ENCODE measurements around the gene CD99L2. TPM values are rescaled to one million over a fixed set of nuclear protein-coding genes. Genes with fewer than 3 reads are reported as not detected.
A peak's percentile ranks its signal among the peaks of the same experiment; 100 is the strongest.

The CD99L2 gene
- total RNA-seq, 4 donors from 2014 or later: 56.8 to 88.6 (median 77.6) TPM

DNA sequence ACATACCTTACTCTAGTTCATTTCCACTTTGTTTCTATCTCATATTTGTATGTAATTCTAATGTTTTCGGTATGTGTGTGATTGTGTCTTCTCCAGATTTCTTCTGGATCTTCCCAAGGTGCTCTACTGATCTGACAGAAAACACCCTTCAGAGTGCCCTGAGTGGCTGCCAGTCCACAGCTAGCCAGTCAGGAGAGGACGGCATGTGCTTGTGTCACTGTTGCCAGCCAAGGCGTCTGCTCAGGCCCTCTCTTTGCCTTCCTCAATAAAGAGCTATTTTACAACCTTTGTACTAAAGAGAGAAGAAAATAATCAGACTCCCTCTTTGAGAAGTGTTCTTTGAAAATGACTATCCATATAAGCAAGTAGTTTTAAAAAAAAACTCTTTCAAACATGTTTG, 29.0 kb downstream of the CD99L2 start:
- Histone ChIP-seq H3K9me3 (no peaks in the 10 kb centered on the region), H3K4me1 (peaks cover 0 to 55% (median 0%) of the 10 kb centered on the region in 3 donors), H3K4me3 (no peak overlapping the region), H3K27ac (peak overlapping the region in 2 of 4 donors; percentile 44 to 53), H3K27me3 (no peaks in the 10 kb centered on the region), H3K36me3 (no peaks in the 10 kb centered on the region)
- WGBS, 2 donors (ENCODE audit: low coverage in 1 of 2): 51 to 57% methylated on average over 2 to 3 of the region's 3 CpGs
- ATAC-seq: no peak
- TF ChIP-seq, protein P1, sequence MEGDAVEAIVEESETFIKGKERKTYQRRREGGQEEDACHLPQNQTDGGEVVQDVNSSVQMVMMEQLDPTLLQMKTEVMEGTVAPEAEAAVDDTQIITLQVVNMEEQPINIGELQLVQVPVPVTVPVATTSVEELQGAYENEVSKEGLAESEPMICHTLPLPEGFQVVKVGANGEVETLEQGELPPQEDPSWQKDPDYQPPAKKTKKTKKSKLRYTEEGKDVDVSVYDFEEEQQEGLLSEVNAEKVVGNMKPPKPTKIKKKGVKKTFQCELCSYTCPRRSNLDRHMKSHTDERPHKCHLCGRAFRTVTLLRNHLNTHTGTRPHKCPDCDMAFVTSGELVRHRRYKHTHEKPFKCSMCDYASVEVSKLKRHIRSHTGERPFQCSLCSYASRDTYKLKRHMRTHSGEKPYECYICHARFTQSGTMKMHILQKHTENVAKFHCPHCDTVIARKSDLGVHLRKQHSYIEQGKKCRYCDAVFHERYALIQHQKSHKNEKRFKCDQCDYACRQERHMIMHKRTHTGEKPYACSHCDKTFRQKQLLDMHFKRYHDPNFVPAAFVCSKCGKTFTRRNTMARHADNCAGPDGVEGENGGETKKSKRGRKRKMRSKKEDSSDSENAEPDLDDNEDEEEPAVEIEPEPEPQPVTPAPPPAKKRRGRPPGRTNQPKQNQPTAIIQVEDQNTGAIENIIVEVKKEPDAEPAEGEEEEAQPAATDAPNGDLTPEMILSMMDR (IDR thresholded peaks at IDR 0.05): no peak
- TF ChIP-seq POLR2A (IDR thresholded peaks at IDR 0.05) (no peak), EP300 (IDR thresholded peaks at IDR 0.05) (no peak), POLR2AphosphoS5 (IDR thresholded peaks at IDR 0.05) (no peak)

DNA sequence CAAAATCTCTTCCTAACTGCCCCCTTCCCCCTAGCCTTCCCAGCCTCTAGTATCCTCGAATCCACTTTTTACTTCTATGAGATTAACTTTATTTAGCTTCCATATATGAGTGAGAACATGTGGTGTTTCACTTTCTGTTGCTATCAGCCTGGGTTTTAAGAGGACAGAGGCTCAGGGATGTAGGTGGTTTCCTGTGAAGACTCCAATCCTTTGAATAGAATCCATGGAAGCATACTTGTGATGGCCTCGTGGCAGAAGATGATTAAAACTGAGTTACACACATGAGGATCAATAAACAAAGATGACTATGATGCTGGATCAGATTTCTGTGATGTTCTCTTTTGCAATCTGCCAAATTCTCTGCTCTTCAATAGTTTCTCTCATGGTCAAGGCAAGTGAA, 29.8 kb downstream of the CD99L2 start:
- no peak for ATAC-seq
- 14 to 29% methylated on average over 1 to 2 of the region's 2 CpGs for WGBS, 2 donors (ENCODE audit: low coverage in 1 of 2)
- TF ChIP-seq, protein P1 (IDR thresholded peaks at IDR 0.05): no peak
- no peak for TF ChIP-seq POLR2A (IDR thresholded peaks at IDR 0.05)
- no peak for TF ChIP-seq EP300 (IDR thresholded peaks at IDR 0.05)
- no peak for TF ChIP-seq POLR2AphosphoS5 (IDR thresholded peaks at IDR 0.05)
- peaks cover 0 to 49% (median 0%) of the 10 kb centered on the region in 3 donors for H3K4me1 ChIP-seq
- H3K4me3 ChIP-seq: no peak overlapping the region
- no peaks in the 10 kb centered on the region for H3K27me3 ChIP-seq
- no peaks in the 10 kb centered on the region for H3K36me3 ChIP-seq
- H3K9me3 ChIP-seq: no peaks in the 10 kb centered on the region
- H3K27ac ChIP-seq: peak overlapping the region in 1 of 4 donors; percentile 53

DNA sequence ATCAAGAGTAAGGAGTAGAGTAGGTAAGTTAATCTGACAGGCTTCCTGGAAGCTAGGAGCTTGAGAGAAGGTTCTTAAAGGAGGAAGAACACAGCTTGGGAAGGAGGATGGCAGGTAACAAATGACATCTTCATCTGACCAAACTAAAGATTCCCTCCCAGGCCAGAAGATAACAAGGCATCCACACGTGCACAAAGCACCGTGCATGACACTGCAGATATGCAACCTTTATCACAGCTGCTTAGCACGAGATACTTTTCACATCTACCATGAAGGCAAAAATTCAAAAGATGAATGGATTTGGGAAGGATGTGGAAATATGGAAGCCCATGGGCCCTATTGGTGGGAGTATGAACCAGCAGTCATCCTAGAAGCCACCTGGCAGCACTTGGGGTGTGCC, 34.3 kb downstream of the CD99L2 start:
- Histone ChIP-seq H3K27me3 (no peaks in the 10 kb centered on the region), H3K36me3 (no peaks in the 10 kb centered on the region), H3K4me3 (no peak overlapping the region), H3K9me3 (no peaks in the 10 kb centered on the region), H3K4me1 (peaks cover 0 to 5% (median 0%) of the 10 kb centered on the region in 3 donors), H3K27ac (no peak overlapping the region)
- TF ChIP-seq POLR2A (IDR thresholded peaks at IDR 0.05) (no peak), POLR2AphosphoS5 (IDR thresholded peaks at IDR 0.05) (no peak), EP300 (IDR thresholded peaks at IDR 0.05) (no peak)
- TF ChIP-seq, protein P1 (IDR thresholded peaks at IDR 0.05): no peak
- WGBS, 2 donors (ENCODE audit: low coverage in 1 of 2): 52 to 83% methylated on average over 2 of the region's 3 CpGs
- no peak for ATAC-seq

DNA sequence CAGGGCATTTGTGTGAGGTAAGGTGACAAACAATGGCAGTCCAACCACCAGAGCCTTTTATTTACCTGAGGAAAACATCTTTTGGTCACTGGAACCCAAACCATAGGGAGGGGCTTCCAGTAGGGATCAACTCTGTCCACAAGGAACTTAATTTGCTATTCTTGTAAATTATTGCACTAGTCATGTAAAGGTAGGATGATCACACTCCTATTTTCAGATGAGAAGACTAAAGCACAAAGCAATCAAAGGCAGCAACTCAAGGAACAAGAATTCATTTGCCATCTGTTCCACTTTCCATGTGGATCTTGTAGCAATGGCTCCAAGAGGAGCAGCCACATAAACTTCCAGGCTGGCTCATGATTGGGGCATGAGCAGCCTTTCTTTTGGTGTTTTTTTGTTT, 35.3 kb downstream of the CD99L2 start:
- H3K9me3 ChIP-seq: no peaks in the 10 kb centered on the region
- no peak overlapping the region for H3K27ac ChIP-seq
- no peak for ATAC-seq
- TF ChIP-seq, protein P1 (IDR thresholded peaks at IDR 0.05): no peak
- no peak for TF ChIP-seq EP300 (IDR thresholded peaks at IDR 0.05)
- TF ChIP-seq POLR2AphosphoS5 (IDR thresholded peaks at IDR 0.05): no peak
- no peak for TF ChIP-seq POLR2A (IDR thresholded peaks at IDR 0.05)
- no peaks in the 10 kb centered on the region for H3K36me3 ChIP-seq
- H3K4me1 ChIP-seq: no peaks in the 10 kb centered on the region
- H3K4me3 ChIP-seq: no peak overlapping the region
- H3K27me3 ChIP-seq: no peaks in the 10 kb centered on the region

DNA sequence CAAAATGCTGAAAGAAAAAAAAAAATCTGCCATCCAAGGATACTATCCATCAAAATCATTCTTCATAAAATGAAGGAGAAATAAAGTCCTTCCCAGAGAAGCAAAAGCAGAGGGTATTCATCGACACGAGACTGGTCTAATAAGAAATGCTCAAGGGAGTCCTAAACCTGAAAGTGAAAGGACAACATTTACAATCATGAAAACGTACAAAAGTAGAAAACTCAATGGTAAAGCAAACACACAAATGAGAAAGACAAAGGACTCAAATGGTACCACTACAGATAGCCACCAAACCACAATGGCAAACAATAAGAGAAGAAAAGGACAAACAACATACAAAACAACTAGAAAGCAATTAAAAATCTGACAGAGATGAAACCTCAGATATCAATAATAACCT, 41.0 kb downstream of the CD99L2 start:
- TF ChIP-seq, protein P1 (IDR thresholded peaks at IDR 0.05): no peak
- TF ChIP-seq EP300 (IDR thresholded peaks at IDR 0.05) (no peak), POLR2AphosphoS5 (IDR thresholded peaks at IDR 0.05) (no peak), POLR2A (IDR thresholded peaks at IDR 0.05) (no peak)
- no peak for ATAC-seq
- Histone ChIP-seq H3K27ac (no peak overlapping the region), H3K27me3 (no peaks in the 10 kb centered on the region), H3K4me1 (no peaks in the 10 kb centered on the region), H3K36me3 (no peaks in the 10 kb centered on the region), H3K9me3 (no peaks in the 10 kb centered on the region), H3K4me3 (no peak overlapping the region)
- WGBS, 2 donors (ENCODE audit: low coverage in 1 of 2): 75 to 83% methylated on average over 2 to 3 of the region's 3 CpGs

Measured in gastroesophageal sphincter (tissue), 4 donors.